Measurements from ENCODE around the gene GOLT1A. TPM values are rescaled to one million over a fixed set of nuclear protein-coding genes. Genes with fewer than 3 reads are reported as not detected.
"Not testable (repeated sequence)": the region's sequence is repeated elsewhere in the genome, so short reads cannot be mapped to it uniquely, and the experiment has no call there.

The GOLT1A gene
- total RNA-seq, 4 donors from 2014 or later = 0.38 TPM; not detected in 3

GRCh38 chr1:204246876-204247275, 33.1 kb upstream of the GOLT1A start:
- Histone ChIP-seq H3K36me3 (peaks cover 0 to 30% (median 0%) of the 10 kb centered on the region in 3 donors), H3K4me1 (no peaks in the 10 kb centered on the region), H3K27ac (no peak overlapping the region), H3K4me3 (no peak overlapping the region), H3K9me3 (no peaks in the 10 kb centered on the region), H3K27me3 (no peaks in the 10 kb centered on the region)
- TF ChIP-seq, protein P1, sequence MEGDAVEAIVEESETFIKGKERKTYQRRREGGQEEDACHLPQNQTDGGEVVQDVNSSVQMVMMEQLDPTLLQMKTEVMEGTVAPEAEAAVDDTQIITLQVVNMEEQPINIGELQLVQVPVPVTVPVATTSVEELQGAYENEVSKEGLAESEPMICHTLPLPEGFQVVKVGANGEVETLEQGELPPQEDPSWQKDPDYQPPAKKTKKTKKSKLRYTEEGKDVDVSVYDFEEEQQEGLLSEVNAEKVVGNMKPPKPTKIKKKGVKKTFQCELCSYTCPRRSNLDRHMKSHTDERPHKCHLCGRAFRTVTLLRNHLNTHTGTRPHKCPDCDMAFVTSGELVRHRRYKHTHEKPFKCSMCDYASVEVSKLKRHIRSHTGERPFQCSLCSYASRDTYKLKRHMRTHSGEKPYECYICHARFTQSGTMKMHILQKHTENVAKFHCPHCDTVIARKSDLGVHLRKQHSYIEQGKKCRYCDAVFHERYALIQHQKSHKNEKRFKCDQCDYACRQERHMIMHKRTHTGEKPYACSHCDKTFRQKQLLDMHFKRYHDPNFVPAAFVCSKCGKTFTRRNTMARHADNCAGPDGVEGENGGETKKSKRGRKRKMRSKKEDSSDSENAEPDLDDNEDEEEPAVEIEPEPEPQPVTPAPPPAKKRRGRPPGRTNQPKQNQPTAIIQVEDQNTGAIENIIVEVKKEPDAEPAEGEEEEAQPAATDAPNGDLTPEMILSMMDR (IDR thresholded peaks at IDR 0.05) = no peak
- no peak for TF ChIP-seq POLR2A (IDR thresholded peaks at IDR 0.05)
- 93 to 96% methylated on average over 3 to 4 of the region's 4 CpGs for WGBS, 2 donors
- no peak for DNase-seq
- intact Hi-C loops (cut with DNase I) = no loop called here

- Histone ChIP-seq H3K4me3 (no peak overlapping the region), H3K9me3 (no peaks in the 10 kb centered on the region), H3K36me3 (peaks cover 0 to 34% (median 0%) of the 10 kb centered on the region in 3 donors), H3K27ac (no peak overlapping the region), H3K4me1 (peaks cover 0 to 10% (median 0%) of the 10 kb centered on the region in 3 donors), H3K27me3 (no peaks in the 10 kb centered on the region)
- intact Hi-C loops (cut with DNase I) = no loop called here
- TF ChIP-seq POLR2A (IDR thresholded peaks at IDR 0.05) = no peak
- TF ChIP-seq, protein P1 (IDR thresholded peaks at IDR 0.05) = no peak
- WGBS, 2 donors = 73 to 94% methylated on average over 2 to 3 of the region's 10 CpGs
- no peak for DNase-seq
These were observed 29.1 kb upstream of the GOLT1A start for GRCh38 chr1:204242920-204243319.

DNA sequence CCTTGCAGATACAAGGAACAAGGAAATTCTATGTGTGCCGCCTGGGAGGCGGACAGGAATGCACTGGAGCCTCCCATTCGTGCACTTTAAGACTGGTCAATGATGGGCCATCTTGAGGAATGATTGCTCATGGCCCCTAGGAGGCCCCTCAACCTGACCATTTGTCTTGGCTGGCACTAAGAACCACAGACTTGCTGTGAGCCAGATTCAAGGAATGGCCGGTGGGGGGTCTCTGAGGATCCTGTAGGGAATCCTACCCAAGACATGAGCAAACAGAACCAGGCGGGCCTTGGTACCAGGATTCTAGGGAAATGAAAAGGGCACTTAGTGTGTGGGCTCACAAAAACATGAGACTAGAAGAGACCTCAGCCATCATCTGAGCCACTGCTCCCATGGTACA, 28.1 kb upstream of the GOLT1A start:
- Histone ChIP-seq H3K27me3 (no peaks in the 10 kb centered on the region), H3K4me3 (no peak overlapping the region), H3K9me3 (no peaks in the 10 kb centered on the region), H3K36me3 (peaks cover 0 to 34% (median 0%) of the 10 kb centered on the region in 3 donors), H3K27ac (no peak overlapping the region), H3K4me1 (peaks cover 0 to 10% (median 0%) of the 10 kb centered on the region in 3 donors)
- TF ChIP-seq, protein P1 (IDR thresholded peaks at IDR 0.05) = no peak
- TF ChIP-seq POLR2A (IDR thresholded peaks at IDR 0.05) = no peak
- WGBS, 2 donors = 95 to 96% methylated on average over 2 to 5 of the region's 5 CpGs
- no peak for DNase-seq
- intact Hi-C loops (cut with DNase I) = no loop called here

- H3K27ac ChIP-seq = peak overlapping the region in 1 of 4 donors; percentile 36
- TF ChIP-seq, protein P1 (IDR thresholded peaks at IDR 0.05) = peak in 1 of 6 experiments; percentile 12
- no peak for TF ChIP-seq POLR2A (IDR thresholded peaks at IDR 0.05)
- intact Hi-C loops (cut with DNase I) = no loop called here
- no peaks in the 10 kb centered on the region for H3K27me3 ChIP-seq
- peaks cover 0 to 33% (median 0%) of the 10 kb centered on the region in 3 donors for H3K36me3 ChIP-seq
- 17 to 33% methylated on average over 1 to 2 of the region's 2 CpGs for WGBS, 2 donors
- no peak overlapping the region for H3K4me3 ChIP-seq
- DNase-seq = no peak
- H3K4me1 ChIP-seq = peaks cover 0 to 10% (median 0%) of the 10 kb centered on the region in 3 donors
- no peaks in the 10 kb centered on the region for H3K9me3 ChIP-seq
These were observed 27.3 kb upstream of the GOLT1A start for GRCh38 chr1:204241050-204241449.

- no peak for DNase-seq
- no peak overlapping the region for H3K27ac ChIP-seq
- H3K4me3 ChIP-seq = no peak overlapping the region
- intact Hi-C loops (cut with DNase I) = no loop called here
- WGBS, 2 donors = 62% methylated on average over 1 of the region's 1 CpG
- H3K9me3 ChIP-seq = no peaks in the 10 kb centered on the region
- H3K4me1 ChIP-seq = peaks cover 0 to 10% (median 0%) of the 10 kb centered on the region in 3 donors
- H3K27me3 ChIP-seq = no peaks in the 10 kb centered on the region
- TF ChIP-seq POLR2A (IDR thresholded peaks at IDR 0.05) = no peak
- TF ChIP-seq, protein P1 (IDR thresholded peaks at IDR 0.05) = no peak
- peaks cover 0 to 33% (median 0%) of the 10 kb centered on the region in 3 donors for H3K36me3 ChIP-seq
These were observed 26.4 kb upstream of the GOLT1A start for GRCh38 chr1:204240233-204240632.

DNA sequence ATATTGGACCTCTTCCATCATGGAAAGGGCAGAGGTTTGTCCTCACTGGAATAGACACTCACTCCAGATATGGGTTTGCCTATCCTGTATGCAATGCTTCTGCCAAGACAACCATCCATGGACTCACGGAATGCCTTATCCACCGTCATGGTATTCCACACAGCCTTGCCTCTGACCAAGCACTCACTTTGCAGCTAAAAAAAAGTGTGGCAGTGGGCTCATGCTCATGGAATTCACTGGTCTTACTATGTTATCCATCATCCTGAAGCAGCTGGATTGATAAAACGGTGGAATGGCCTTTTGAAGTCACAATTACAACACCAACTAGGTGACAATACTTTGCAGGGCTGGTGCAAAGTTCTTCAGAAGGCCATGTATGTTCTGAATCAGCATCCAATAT, 25.6 kb upstream of the GOLT1A start:
- peaks cover 0 to 10% (median 0%) of the 10 kb centered on the region in 3 donors for H3K4me1 ChIP-seq
- H3K27me3 ChIP-seq; H3K4me3 ChIP-seq; intact Hi-C loops (cut with DNase I); DNase-seq; H3K27ac ChIP-seq; H3K9me3 ChIP-seq: not testable (repeated sequence)
- 44 to 67% methylated on average over 1 to 3 of the region's 3 CpGs for WGBS, 2 donors
- H3K36me3 ChIP-seq = peaks cover 0 to 27% (median 0%) of the 10 kb centered on the region in 3 donors

- H3K27ac ChIP-seq; H3K27me3 ChIP-seq; intact Hi-C loops (cut with DNase I); DNase-seq; H3K9me3 ChIP-seq; H3K4me3 ChIP-seq: not testable (repeated sequence)
- H3K4me1 ChIP-seq = peaks cover 0 to 10% (median 0%) of the 10 kb centered on the region in 3 donors
- WGBS, 2 donors = 80 to 100% methylated on average over 1 to 2 of the region's 2 CpGs
- H3K36me3 ChIP-seq = peaks cover 0 to 27% (median 0%) of the 10 kb centered on the region in 3 donors
These were observed 24.7 kb upstream of the GOLT1A start for GRCh38 chr1:204238520-204238919.

DNA sequence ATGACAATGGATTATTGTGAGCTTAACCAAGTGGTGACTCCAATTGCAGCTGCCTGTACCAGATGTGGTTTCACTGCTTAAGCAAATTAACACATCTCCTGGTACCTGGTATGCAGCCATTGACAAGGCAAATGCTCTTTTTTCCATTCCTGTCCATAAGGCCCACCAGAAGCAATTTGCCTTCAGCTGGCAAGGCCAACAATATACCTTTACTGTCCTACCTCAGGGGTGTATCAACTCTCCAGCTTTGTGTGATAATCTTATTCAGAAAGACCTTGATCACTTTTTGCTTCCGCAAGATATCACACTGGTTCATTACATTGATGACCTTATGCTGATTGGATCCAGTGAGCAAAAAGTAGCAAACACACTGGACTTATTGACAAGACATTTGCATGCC, 23.7 kb upstream of the GOLT1A start:
- H3K36me3 ChIP-seq = peaks cover 0 to 27% (median 0%) of the 10 kb centered on the region in 3 donors
- H3K4me3 ChIP-seq; H3K27ac ChIP-seq; H3K27me3 ChIP-seq; DNase-seq; H3K9me3 ChIP-seq; intact Hi-C loops (cut with DNase I): not testable (repeated sequence)
- 83 to 100% methylated on average over 1 of the region's 1 CpG for WGBS, 2 donors
- H3K4me1 ChIP-seq = peaks cover 0 to 10% (median 0%) of the 10 kb centered on the region in 3 donors

Measured in esophagus squamous epithelium (tissue), 5 donors.